Mesendoderm (in vitro differentiated cells): ENCODE data around the gene ACTR5.

ENCODE experiments used
- DNase-seq: peaks from one replicate; pipeline ENCODE4 v3.0.0; 2013
- H2AK5ac ChIP-seq: 2 replicates; pipeline ENCODE4 v1.6.1; 2013; ENCODE audit warnings: low read length, inconsistent platforms
- H2BK120ac ChIP-seq: 2 replicates; pipeline ENCODE4 v1.6.1; 2013; ENCODE audit warnings: low read depth, mild to moderate bottlenecking, low read length, moderate library complexity, mixed read lengths
- H2BK15ac ChIP-seq: replicated peaks from 2 replicates; pipeline ENCODE4 v1.6.1; 2013; ENCODE audit warnings: low read depth, mild to moderate bottlenecking, moderate library complexity
- H2BK5ac ChIP-seq: 2 replicates; pipeline ENCODE4 v1.6.1; 2013; ENCODE audit warnings: low read length, inconsistent platforms
- H3K18ac ChIP-seq: 2 replicates; pipeline ENCODE4 v1.6.1; 2013; ENCODE audit warnings: mild to moderate bottlenecking, low read length, mixed read lengths
- H3K23ac ChIP-seq: one replicate; pipeline ENCODE4 v1.6.1; 2013; ENCODE audit warnings: low read length
- H3K27ac ChIP-seq: 2 replicates; pipeline ENCODE4 v1.5.1; 2013; ENCODE audit warnings: low read depth, mild to moderate bottlenecking, inconsistent platforms, low read length, moderate library complexity
- H3K27me3 ChIP-seq: 2 replicates; pipeline ENCODE4 v1.6.1; 2013; ENCODE audit warnings: low read length, control low read depth, mild to moderate bottlenecking, inconsistent platforms; ENCODE audit not compliant: insufficient read depth, poor library complexity
- H3K36me3 ChIP-seq: 2 replicates; pipeline ENCODE4 v1.6.1; 2013; ENCODE audit warnings: low read length, inconsistent platforms; ENCODE audit not compliant: control insufficient read depth, insufficient read depth
- H3K4ac ChIP-seq: one replicate; pipeline ENCODE4 v1.6.1; 2013; ENCODE audit warnings: low read depth, mild to moderate bottlenecking, low read length, moderate library complexity
- H3K4me1 ChIP-seq: 2 replicates; pipeline ENCODE4 v1.6.1; 2013; ENCODE audit warnings: low read depth, low read length, inconsistent platforms; ENCODE audit not compliant: control insufficient read depth
- H3K4me2 ChIP-seq: 2 replicates; pipeline ENCODE4 v1.6.1; 2013; ENCODE audit warnings: low read length
- H3K4me3 ChIP-seq: 2 replicates; pipeline ENCODE4 v1.5.1; 2013; ENCODE audit warnings: mild to moderate bottlenecking, low read length
- H3K56ac ChIP-seq: one replicate; pipeline ENCODE4 v1.6.1; 2013; ENCODE audit warnings: low read length
- H3K79me1 ChIP-seq: 2 replicates; pipeline ENCODE4 v1.6.1; 2013; ENCODE audit warnings: low read length, inconsistent platforms
- H3K79me2 ChIP-seq: 2 replicates; pipeline ENCODE4 v1.6.1; 2013; ENCODE audit warnings: mild to moderate bottlenecking, low read length; ENCODE audit not compliant: control insufficient read depth, insufficient read depth
- H3K9ac ChIP-seq: 2 replicates; pipeline ENCODE4 v1.6.1; 2013; ENCODE audit warnings: low read length, inconsistent platforms
- H4K5ac ChIP-seq: one replicate; pipeline ENCODE4 v1.6.1; 2013; ENCODE audit warnings: low read length
- H4K8ac ChIP-seq: one replicate; pipeline ENCODE4 v1.6.1; 2013; ENCODE audit warnings: low read depth, mild to moderate bottlenecking, control low read depth, low read length, moderate library complexity
- WGBS: extraction: QIAGEN DNeasy Blood & Tissue Kit; methylation state at CpG from one replicate; pipeline ENCODE4 v1.1.7; 2013; ENCODE audit warnings: low lambda C conversion rate, missing lambda C conversion rate; ENCODE audit not compliant: insufficient coverage; ENCODE audit errors: extremely low coverage; 5-methylcytosine and 5-hydroxymethylcytosine counted together

The ACTR5 gene

GRCh38 chr20:38755324-38755910, 7.2 kb downstream of the ACTR5 start:
- H3K36me3 ChIP-seq: peaks cover 3% of the 10 kb centered on the region

GRCh38 chr20:38757145-38757775, 9.0 kb downstream of the ACTR5 start:
- Histone ChIP-seq H3K56ac (no peak overlapping the region), H4K5ac (no peak overlapping the region), H2BK15ac (no peak overlapping the region), H3K4me3 (no peak overlapping the region), H3K23ac (no peak overlapping the region), H3K27me3 (no peaks in the 10 kb centered on the region), H3K18ac (no peak overlapping the region), H4K8ac (no peak overlapping the region), H3K36me3 (peaks cover 3% of the 10 kb centered on the region), H3K79me2 (no peaks in the 10 kb centered on the region), H3K79me1 (no peaks in the 10 kb centered on the region), H2BK120ac (no peak overlapping the region), H3K4ac (no peak overlapping the region), H2AK5ac (no peak overlapping the region), H3K27ac (no peak overlapping the region), H3K9ac (no peak overlapping the region), H3K4me1 (no peaks in the 10 kb centered on the region), H2BK5ac (no peak overlapping the region), H3K4me2 (no peak overlapping the region)
- WGBS: no CpG with 5 or more reads among the region's 7 CpGs
- no peak for DNase-seq

More at GRCh38 chr20:38755324-38755910, 7.2 kb downstream of the ACTR5 start:
- no peak overlapping the region for H3K18ac ChIP-seq
- H2AK5ac ChIP-seq: no peak overlapping the region
- H3K4me3 ChIP-seq: no peak overlapping the region
- no CpG with 5 or more reads among the region's 6 CpGs for WGBS
- no peak overlapping the region for H3K4ac ChIP-seq
- H4K8ac ChIP-seq: no peak overlapping the region
- no peak overlapping the region for H2BK5ac ChIP-seq
- no peak overlapping the region for H3K23ac ChIP-seq
- no peaks in the 10 kb centered on the region for H3K27me3 ChIP-seq
- H3K79me2 ChIP-seq: no peaks in the 10 kb centered on the region
- no peak overlapping the region for H4K5ac ChIP-seq
- DNase-seq: no peak
- H3K27ac ChIP-seq: no peak overlapping the region
- no peaks in the 10 kb centered on the region for H3K79me1 ChIP-seq
- H3K56ac ChIP-seq: no peak overlapping the region
- no peak overlapping the region for H3K9ac ChIP-seq
- H2BK120ac ChIP-seq: no peak overlapping the region
- no peak overlapping the region for H2BK15ac ChIP-seq
- H3K4me2 ChIP-seq: no peak overlapping the region
- no peaks in the 10 kb centered on the region for H3K4me1 ChIP-seq

- H2AK5ac ChIP-seq: no peak overlapping the region
- no peaks in the 10 kb centered on the region for H3K79me2 ChIP-seq
- H4K5ac ChIP-seq: no peak overlapping the region
- H3K4me1 ChIP-seq: no peaks in the 10 kb centered on the region
- H3K9ac ChIP-seq: no peak overlapping the region
- H3K4me3 ChIP-seq: no peak overlapping the region
- H3K4ac ChIP-seq: no peak overlapping the region
- H3K36me3 ChIP-seq: peaks cover 3% of the 10 kb centered on the region
- no peak for DNase-seq
- H3K4me2 ChIP-seq: no peak overlapping the region
- no CpG with 5 or more reads among the region's 7 CpGs for WGBS
- H3K27me3 ChIP-seq: no peaks in the 10 kb centered on the region
- no peaks in the 10 kb centered on the region for H3K79me1 ChIP-seq
- no peak overlapping the region for H3K18ac ChIP-seq
- H4K8ac ChIP-seq: no peak overlapping the region
- no peak overlapping the region for H2BK15ac ChIP-seq
- no peak overlapping the region for H3K56ac ChIP-seq
- no peak overlapping the region for H3K27ac ChIP-seq
- no peak overlapping the region for H2BK5ac ChIP-seq
- no peak overlapping the region for H2BK120ac ChIP-seq
- H3K23ac ChIP-seq: no peak overlapping the region
Measured at GRCh38 chr20:38759106-38759505, 10.8 kb downstream of the ACTR5 start.

- Histone ChIP-seq H2BK5ac (no peak overlapping the region), H3K4me3 (no peak overlapping the region), H3K36me3 (peaks cover 3% of the 10 kb centered on the region), H3K79me2 (no peaks in the 10 kb centered on the region), H2BK15ac (no peak overlapping the region), H3K4ac (no peak overlapping the region), H3K4me1 (no peaks in the 10 kb centered on the region), H3K79me1 (no peaks in the 10 kb centered on the region), H3K27me3 (no peaks in the 10 kb centered on the region), H3K9ac (no peak overlapping the region), H3K18ac (no peak overlapping the region), H2AK5ac (no peak overlapping the region), H3K27ac (no peak overlapping the region), H4K5ac (no peak overlapping the region), H3K23ac (no peak overlapping the region), H2BK120ac (no peak overlapping the region), H4K8ac (no peak overlapping the region), H3K4me2 (no peak overlapping the region), H3K56ac (no peak overlapping the region)
- DNase-seq: no peak
- WGBS: no CpG with 5 or more reads among the region's 4 CpGs
Measured at GRCh38 chr20:38760978-38761377, 12.7 kb downstream of the ACTR5 start.

- H3K79me1 ChIP-seq: no peaks in the 10 kb centered on the region
- H3K27me3 ChIP-seq: no peaks in the 10 kb centered on the region
- no peak overlapping the region for H3K4me2 ChIP-seq
- H3K23ac ChIP-seq: no peak overlapping the region
- no peak overlapping the region for H4K8ac ChIP-seq
- no peak overlapping the region for H3K9ac ChIP-seq
- H4K5ac ChIP-seq: no peak overlapping the region
- no peak overlapping the region for H3K56ac ChIP-seq
- no peak overlapping the region for H3K18ac ChIP-seq
- no peak overlapping the region for H2BK120ac ChIP-seq
- H2BK5ac ChIP-seq: no peak overlapping the region
- no peaks in the 10 kb centered on the region for H3K4me1 ChIP-seq
- H3K27ac ChIP-seq: no peak overlapping the region
- peaks cover 3% of the 10 kb centered on the region for H3K36me3 ChIP-seq
- H2BK15ac ChIP-seq: no peak overlapping the region
- H3K79me2 ChIP-seq: no peaks in the 10 kb centered on the region
- H3K4me3 ChIP-seq: no peak overlapping the region
- DNase-seq: no peak
- no peak overlapping the region for H2AK5ac ChIP-seq
- no peak overlapping the region for H3K4ac ChIP-seq
Measured at GRCh38 chr20:38762174-38762573, 13.9 kb downstream of the ACTR5 start.

GRCh38 chr20:38763616-38764015, 15.4 kb downstream of the ACTR5 start:
- Histone ChIP-seq H3K18ac (no peak overlapping the region), H3K4me3 (no peak overlapping the region), H3K9ac (no peak overlapping the region), H3K4me1 (no peaks in the 10 kb centered on the region), H3K27ac (no peak overlapping the region), H3K4me2 (no peak overlapping the region), H3K56ac (no peak overlapping the region), H4K8ac (no peak overlapping the region), H3K27me3 (no peaks in the 10 kb centered on the region), H2AK5ac (no peak overlapping the region), H3K79me2 (no peaks in the 10 kb centered on the region), H2BK15ac (no peak overlapping the region), H3K79me1 (no peaks in the 10 kb centered on the region), H2BK5ac (no peak overlapping the region), H2BK120ac (no peak overlapping the region), H3K23ac (no peak overlapping the region), H4K5ac (no peak overlapping the region), H3K36me3 (no peaks in the 10 kb centered on the region), H3K4ac (no peak overlapping the region)
- DNase-seq: no peak
- no CpG with 5 or more reads among the region's 1 CpG for WGBS
